Stromal cell of bone marrow (primary cell): ENCODE results near the gene TNS3.
A peak's percentile ranks its signal among the peaks of the same experiment; 100 is the strongest.
"Not testable (repeated sequence)": the region's sequence is repeated elsewhere in the genome, so short reads cannot be mapped to it uniquely, and the experiment has no call there.

Experiments
- DNase-seq: peaks from one replicate; pipeline ENCODE4 v3.0.0-alpha.2; 2012; ENCODE audit warnings: low read depth

The TNS3 gene

GRCh38 chr7:47471358-47471703, 110.6 kb downstream of the TNS3 start:
- no peak for DNase-seq

- no peak for DNase-seq
These were observed 111.1 kb downstream of the TNS3 start for GRCh38 chr7:47470567-47471357.

GRCh38 chr7:47469846-47470245, 112.1 kb downstream of the TNS3 start:
- not testable (repeated sequence) for DNase-seq

GRCh38 chr7:47466832-47467231, 115.1 kb downstream of the TNS3 start:
- no peak for DNase-seq

GRCh38 chr7:47465191-47465590, 116.7 kb downstream of the TNS3 start:
- no peak for DNase-seq

- DNase-seq: no peak
These were observed 117.6 kb downstream of the TNS3 start for GRCh38 chr7:47464266-47464665.

GRCh38 chr7:47461746-47462145, 120.2 kb downstream of the TNS3 start:
- DNase-seq: no peak

GRCh38 chr7:47461161-47461560, 120.8 kb downstream of the TNS3 start:
- no peak for DNase-seq

GRCh38 chr7:47460251-47460989, 121.5 kb downstream of the TNS3 start:
- DNase-seq: no peak

GRCh38 chr7:47458486-47458885, 123.4 kb downstream of the TNS3 start:
- no peak for DNase-seq

GRCh38 chr7:47458057-47458456, 123.9 kb downstream of the TNS3 start:
- peak; percentile 80 for DNase-seq

- no peak for DNase-seq
These were observed 125.5 kb downstream of the TNS3 start for GRCh38 chr7:47456210-47456955.

- DNase-seq: no peak
These were observed 126.1 kb downstream of the TNS3 start for GRCh38 chr7:47455872-47456185.

- DNase-seq: no peak
These were observed 126.7 kb downstream of the TNS3 start for GRCh38 chr7:47454974-47455871.

- DNase-seq: no peak
These were observed 127.6 kb downstream of the TNS3 start for GRCh38 chr7:47454069-47454973.

- peak; percentile 76 for DNase-seq
These were observed 128.5 kb downstream of the TNS3 start for GRCh38 chr7:47453093-47454061.

GRCh38 chr7:47452715-47453092, 129.2 kb downstream of the TNS3 start:
- DNase-seq: no peak

- no peak for DNase-seq
These were observed 129.6 kb downstream of the TNS3 start for GRCh38 chr7:47452295-47452694.

- DNase-seq: no peak
These were observed 130.1 kb downstream of the TNS3 start for GRCh38 chr7:47451851-47452205.
